Ovary (tissue), 9 donors: ENCODE data around the gene GRIPAP1. TPM values are rescaled to one million over a fixed set of nuclear protein-coding genes. Genes with fewer than 3 reads are reported as not detected.

Source experiments
- DNase-seq, 5 donors: peaks; one replicate each; pipeline ENCODE4 v3.0.0-alpha.2; 2019 to 2020
- H3K27ac ChIP-seq, 2 donors: fragments of 200-600 bp; one replicate each; pipeline versions ENCODE4 v1.5.1 to v1.8.0; 2019 to 2022
- H3K27me3 ChIP-seq: fragments of 200-600 bp; one replicate; pipeline ENCODE4 v1.8.0; 2022
- H3K36me3 ChIP-seq: fragments of 200-600 bp; sonication (generic); one replicate; pipeline ENCODE4 v1.5.1; 2019
- H3K4me1 ChIP-seq: one replicate; pipeline ENCODE4 v1.8.1; 2013; ENCODE audit warnings: mild to moderate bottlenecking, moderate library complexity; ENCODE audit not compliant: insufficient read depth
- H3K4me3 ChIP-seq: fragments of 200-600 bp; sonication (generic); one replicate; pipeline ENCODE4 v1.5.1; 2017
- H3K9me3 ChIP-seq, 2 donors: fragments of 200-600 bp in 1 of 2; sonication (generic) in 1 of 2; one replicate each; pipeline versions ENCODE4 v1.5.1 to v1.8.1; 2013 to 2019; ENCODE audit warnings: mild to moderate bottlenecking in 1 of 2, moderate library complexity in 1 of 2
- EP300 ChIP-seq: sonication (generic); formaldehyde crosslinking; IDR thresholded peaks from one replicate; pipeline ENCODE4 v1.6.1; 2017; ENCODE audit warnings: antibody characterized with exemption
- POLR2A ChIP-seq: fragments of 450-650 bp; IDR thresholded peaks from one replicate; pipeline ENCODE4 v1.6.1; 2017; ENCODE audit warnings: antibody characterized with exemption, mild to moderate bottlenecking, moderate library complexity
- WGBS, 3 donors: extraction: QIAGEN DNeasy Blood & Tissue Kit in 1 of 3; methylation state at CpG; one replicate each; pipeline versions ENCODE4 v1.1.5 to v1.1.7; 2013 to 2017; 5-methylcytosine and 5-hydroxymethylcytosine counted together
- intact Hi-C, 4 donors: fragments of 100-400 bp; cut with DNase I; formaldehyde crosslinking; loops; one replicate each; pipeline versions ENCODE4 v1.11.0 to v1.15.1; 2022 to 2023
- polyA plus RNA-seq, 2 donors: library from polyadenylated mRNA; stranded (reverse); fragments of 200-250 nt in 1 of 2; fragments of 350-450 nt in 1 of 2; fragmentation: Illumina TruSeq in 1 of 2; extraction: RNeasy Lipid Tissue Mini Kit (QIAGEN cat#74804) in 1 of 2; gene quantifications; one replicate each; pipeline ENCODE4 v1.2.3, GENCODE V29; 2013 to 2014
- total RNA-seq, 7 donors: library from RNA; depleted of rRNA in 2 of 7; stranded (reverse); fragments of >200 nt in 2 of 7; fragmentation: NEBNext Ultra II Directional in 3 of 7; extraction: Animal tissue kit (Norgen Biotek cat#: 25700) in 3 of 7; gene quantifications; one replicate each; pipeline versions ENCODE4 v1.1.0 to v1.2.4, GENCODE V29; 2016 to 2023
- TF ChIP-seq, protein P1 (sequence below), 3 donors: fragments of 450-650 bp in 2 of 3; fragments of 200-600 bp in 1 of 3; IDR thresholded peaks; one replicate each; pipeline versions ENCODE4 v1.5.1 to v1.8.0; 2016 to 2022; ENCODE audit warnings: antibody characterized with exemption in 3 of 3, mild to moderate bottlenecking in 1 of 3
- donor health status: DM: no; HTN: no; CAD: no; lungs with moderate emphysema.
- donor health status: DM: no; HTN: no; CAD: no.
- donor health status: Bipolar disorder and iron deficiency.
- donor health status: DM: yes; HTN: yes; CAD: no.
- donor health status: DM: no; HTN: no; CAD: no.
- donor health status: DM: yes; HTN: yes; CAD: no.

The GRIPAP1 gene
- total and polyA plus RNA-seq, 9 donors: 20.0 to 45.0 (median 31.2) TPM

DNA sequence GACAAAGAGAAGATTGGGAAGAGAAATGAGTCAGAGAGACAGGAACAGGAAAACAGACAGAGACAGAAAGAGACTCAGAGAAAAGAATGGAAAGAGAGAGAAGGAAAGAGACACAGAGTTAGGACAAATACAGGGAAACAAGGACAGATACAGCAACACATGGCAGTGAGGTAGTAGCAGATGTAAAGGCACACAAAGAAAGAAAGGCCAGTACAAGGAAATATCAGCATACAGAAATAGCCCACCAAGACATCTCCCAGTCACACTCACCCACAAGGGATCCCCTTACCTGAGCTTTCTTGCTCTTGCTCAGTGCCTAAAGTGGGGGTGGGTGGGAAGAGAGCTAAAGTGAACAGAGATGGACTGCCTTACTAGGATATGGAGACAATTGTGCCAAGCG, 4.2 kb downstream of the GRIPAP1 start:
- H3K4me1 ChIP-seq: peaks cover 2% of the 10 kb centered on the region
- no peaks in the 10 kb centered on the region for H3K36me3 ChIP-seq
- H3K9me3 ChIP-seq: no peaks in the 10 kb centered on the region
- no peak overlapping the region for H3K4me3 ChIP-seq
- H3K27me3 ChIP-seq: no peaks in the 10 kb centered on the region
- no peak overlapping the region for H3K27ac ChIP-seq
- intact Hi-C loops: no loop called here
- WGBS, 3 donors: 56 to 64% (median 61%) methylated on average over 1 of the region's 1 CpG
- TF ChIP-seq POLR2A (no peak), EP300 (no peak)
- TF ChIP-seq, protein P1, sequence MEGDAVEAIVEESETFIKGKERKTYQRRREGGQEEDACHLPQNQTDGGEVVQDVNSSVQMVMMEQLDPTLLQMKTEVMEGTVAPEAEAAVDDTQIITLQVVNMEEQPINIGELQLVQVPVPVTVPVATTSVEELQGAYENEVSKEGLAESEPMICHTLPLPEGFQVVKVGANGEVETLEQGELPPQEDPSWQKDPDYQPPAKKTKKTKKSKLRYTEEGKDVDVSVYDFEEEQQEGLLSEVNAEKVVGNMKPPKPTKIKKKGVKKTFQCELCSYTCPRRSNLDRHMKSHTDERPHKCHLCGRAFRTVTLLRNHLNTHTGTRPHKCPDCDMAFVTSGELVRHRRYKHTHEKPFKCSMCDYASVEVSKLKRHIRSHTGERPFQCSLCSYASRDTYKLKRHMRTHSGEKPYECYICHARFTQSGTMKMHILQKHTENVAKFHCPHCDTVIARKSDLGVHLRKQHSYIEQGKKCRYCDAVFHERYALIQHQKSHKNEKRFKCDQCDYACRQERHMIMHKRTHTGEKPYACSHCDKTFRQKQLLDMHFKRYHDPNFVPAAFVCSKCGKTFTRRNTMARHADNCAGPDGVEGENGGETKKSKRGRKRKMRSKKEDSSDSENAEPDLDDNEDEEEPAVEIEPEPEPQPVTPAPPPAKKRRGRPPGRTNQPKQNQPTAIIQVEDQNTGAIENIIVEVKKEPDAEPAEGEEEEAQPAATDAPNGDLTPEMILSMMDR (IDR thresholded peaks at IDR 0.05): no peak
- no peak for DNase-seq

DNA sequence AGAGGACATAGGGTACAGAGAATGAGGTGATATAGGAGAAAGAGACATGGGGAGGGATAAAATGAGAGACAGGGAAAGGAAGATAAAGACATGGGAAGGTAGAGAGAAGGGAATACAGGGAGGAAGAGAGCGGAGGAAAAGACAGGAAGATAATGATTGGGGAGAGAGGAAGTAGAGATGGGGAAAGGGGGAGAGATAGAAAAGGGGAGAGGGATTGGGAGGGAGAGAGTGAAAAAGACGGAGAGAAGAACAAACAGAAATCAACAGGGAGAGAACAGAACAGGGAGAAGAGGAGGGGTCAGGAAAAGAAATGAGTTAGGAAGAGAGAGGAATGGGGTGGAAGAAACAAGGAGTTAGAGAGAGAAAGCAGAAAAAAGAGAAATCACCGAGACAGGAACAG, 4.6 kb downstream of the GRIPAP1 start:
- Histone ChIP-seq H3K4me3 (no peak overlapping the region), H3K27me3 (no peaks in the 10 kb centered on the region), H3K36me3 (no peaks in the 10 kb centered on the region), H3K4me1 (peaks cover 2% of the 10 kb centered on the region), H3K27ac (no peak overlapping the region), H3K9me3 (no peaks in the 10 kb centered on the region)
- TF ChIP-seq, protein P1 (IDR thresholded peaks at IDR 0.05): no peak
- no peak for TF ChIP-seq POLR2A
- TF ChIP-seq EP300: no peak
- no peak for DNase-seq
- 84 to 92% (median 87%) methylated on average over 3 of the region's 3 CpGs for WGBS, 3 donors
- intact Hi-C loops: no loop called here

DNA sequence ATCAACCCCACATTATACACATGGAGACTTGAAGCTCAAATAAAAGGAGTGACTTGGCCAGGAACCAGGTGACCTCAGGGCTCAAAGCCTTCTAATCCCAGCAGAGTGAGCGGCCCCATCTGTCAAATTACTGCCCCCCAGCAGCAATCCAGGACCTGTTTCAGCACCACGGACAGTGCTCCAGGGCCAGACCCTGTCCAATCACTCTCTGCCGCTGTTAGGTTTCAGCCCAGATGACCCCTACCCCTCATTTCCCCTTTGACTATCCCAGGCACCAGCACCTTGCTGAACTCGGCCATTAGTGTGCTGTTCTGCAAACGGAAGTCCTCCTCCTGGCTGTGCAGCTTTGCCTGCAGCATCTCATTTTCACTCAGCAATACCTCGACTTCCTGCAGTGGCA, 5.1 kb downstream of the GRIPAP1 start:
- Histone ChIP-seq H3K27ac (no peak overlapping the region), H3K4me1 (peaks cover 2% of the 10 kb centered on the region), H3K9me3 (no peaks in the 10 kb centered on the region), H3K4me3 (no peak overlapping the region), H3K27me3 (no peaks in the 10 kb centered on the region), H3K36me3 (no peaks in the 10 kb centered on the region)
- WGBS, 3 donors: 52 to 66% (median 55%) methylated on average over 6 of the region's 6 CpGs
- TF ChIP-seq POLR2A: no peak
- TF ChIP-seq EP300: no peak
- TF ChIP-seq, protein P1 (IDR thresholded peaks at IDR 0.05): no peak
- intact Hi-C loops: no loop called here
- peak in 1 of 5 donors; percentile 24 for DNase-seq

DNA sequence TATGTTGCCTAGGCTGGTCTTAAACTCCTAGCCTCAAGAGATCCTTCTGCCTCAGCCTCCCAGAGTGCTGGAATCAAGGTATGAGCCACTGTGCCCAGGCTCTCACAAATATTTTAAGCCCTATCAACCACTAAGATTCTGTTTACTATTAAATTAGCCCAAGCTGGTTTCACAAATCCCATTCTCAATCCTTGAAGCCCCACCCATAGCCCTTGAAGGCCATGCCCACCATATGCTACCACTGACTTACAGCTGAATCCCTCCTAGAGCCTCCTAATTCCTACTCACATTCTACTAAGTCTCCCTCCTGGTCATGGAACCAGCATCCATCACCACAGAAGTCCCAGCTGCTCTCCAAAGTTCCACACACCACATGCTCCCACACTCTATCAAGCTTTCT, 9.7 kb downstream of the GRIPAP1 start:
- DNase-seq: no peak
- intact Hi-C loops: no loop called here
- no peaks in the 10 kb centered on the region for H3K36me3 ChIP-seq
- no peaks in the 10 kb centered on the region for H3K27me3 ChIP-seq
- H3K27ac ChIP-seq: no peak overlapping the region
- TF ChIP-seq EP300 (no peak), POLR2A (no peak)
- TF ChIP-seq, protein P1 (IDR thresholded peaks at IDR 0.05): no peak
- no peaks in the 10 kb centered on the region for H3K4me1 ChIP-seq
- H3K9me3 ChIP-seq: no peaks in the 10 kb centered on the region
- H3K4me3 ChIP-seq: no peak overlapping the region

DNA sequence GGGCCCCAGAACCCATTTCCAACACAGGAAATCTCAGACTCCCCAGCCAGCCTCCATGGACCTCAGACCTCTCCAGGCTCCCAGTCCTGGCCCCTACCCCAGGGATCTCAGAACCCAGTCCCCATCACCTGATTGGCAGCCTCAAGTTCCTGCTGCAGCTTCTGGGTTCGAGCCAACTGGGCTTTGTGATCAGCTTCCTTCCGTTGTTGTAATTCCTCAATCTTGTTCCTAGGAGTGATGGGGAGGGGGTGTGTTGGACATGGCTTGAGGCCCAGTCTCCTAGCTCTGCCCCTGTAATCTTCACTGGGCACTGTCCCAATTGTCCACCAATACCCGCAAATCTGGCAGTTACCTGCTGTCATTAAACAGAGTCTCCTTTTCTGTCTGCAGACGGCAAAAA, 12.6 kb downstream of the GRIPAP1 start:
- Histone ChIP-seq H3K4me1 (no peaks in the 10 kb centered on the region), H3K4me3 (no peak overlapping the region), H3K9me3 (no peaks in the 10 kb centered on the region), H3K27me3 (no peaks in the 10 kb centered on the region), H3K27ac (no peak overlapping the region), H3K36me3 (no peaks in the 10 kb centered on the region)
- peak in 1 of 5 donors; percentile 19 for DNase-seq
- TF ChIP-seq EP300 (no peak), POLR2A (no peak)
- TF ChIP-seq, protein P1 (IDR thresholded peaks at IDR 0.05): no peak
- intact Hi-C loops: no loop called here
- 67 to 75% (median 74%) methylated on average over 4 of the region's 4 CpGs for WGBS, 3 donors
